CD4-positive, alpha-beta T cell treated with Interferon alpha-2 for 1 hour (primary cell): ENCODE results near the gene PLD4.

ENCODE experiments used
- DNase-seq, 2 donors: peaks; one replicate each; pipeline ENCODE4 v3.0.0-alpha.2; 2020 to 2022

Gene PLD4

DNA sequence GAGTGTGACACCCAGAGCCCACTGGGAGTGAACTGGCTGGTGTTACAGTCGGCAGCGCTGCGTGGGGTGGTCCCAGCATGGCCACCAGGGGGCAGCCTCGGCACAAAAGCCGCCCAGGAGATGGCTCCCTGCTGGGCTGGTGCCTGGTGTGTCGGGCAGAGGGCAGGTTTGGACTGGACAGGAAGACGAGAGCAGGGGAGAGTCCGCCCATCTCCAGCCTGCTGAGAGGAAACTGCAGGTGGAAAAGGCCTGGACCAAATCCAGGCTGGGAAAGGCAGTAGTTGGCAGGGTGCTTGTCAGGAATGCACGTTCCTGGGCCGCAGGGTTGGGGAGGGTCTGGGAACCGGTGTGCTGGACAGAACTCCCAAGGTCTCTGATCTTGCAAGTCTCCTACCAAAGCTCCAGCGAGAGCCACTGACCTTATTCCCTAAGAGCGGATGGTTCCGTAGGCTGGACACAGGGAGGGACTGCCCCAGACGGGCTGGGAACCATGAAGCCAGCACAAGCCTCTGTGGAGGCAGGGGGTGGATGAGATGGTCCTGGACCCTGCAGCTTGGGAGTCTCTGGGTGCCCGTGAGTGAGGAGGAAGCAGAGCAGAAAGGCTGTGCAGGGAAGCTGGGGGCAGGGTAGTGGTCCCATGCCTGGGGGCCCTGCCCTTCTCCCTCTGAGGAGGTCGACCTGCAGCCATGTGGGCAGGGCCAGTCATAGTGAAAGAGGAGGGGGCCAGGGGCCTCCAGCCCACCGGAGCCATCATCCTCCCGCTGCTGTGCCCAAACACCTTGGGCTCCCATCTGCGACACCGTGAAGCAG lies 51.7 kb downstream of the PLD4 start:
- peak; percentile 84 to 88 for DNase-seq

DNA sequence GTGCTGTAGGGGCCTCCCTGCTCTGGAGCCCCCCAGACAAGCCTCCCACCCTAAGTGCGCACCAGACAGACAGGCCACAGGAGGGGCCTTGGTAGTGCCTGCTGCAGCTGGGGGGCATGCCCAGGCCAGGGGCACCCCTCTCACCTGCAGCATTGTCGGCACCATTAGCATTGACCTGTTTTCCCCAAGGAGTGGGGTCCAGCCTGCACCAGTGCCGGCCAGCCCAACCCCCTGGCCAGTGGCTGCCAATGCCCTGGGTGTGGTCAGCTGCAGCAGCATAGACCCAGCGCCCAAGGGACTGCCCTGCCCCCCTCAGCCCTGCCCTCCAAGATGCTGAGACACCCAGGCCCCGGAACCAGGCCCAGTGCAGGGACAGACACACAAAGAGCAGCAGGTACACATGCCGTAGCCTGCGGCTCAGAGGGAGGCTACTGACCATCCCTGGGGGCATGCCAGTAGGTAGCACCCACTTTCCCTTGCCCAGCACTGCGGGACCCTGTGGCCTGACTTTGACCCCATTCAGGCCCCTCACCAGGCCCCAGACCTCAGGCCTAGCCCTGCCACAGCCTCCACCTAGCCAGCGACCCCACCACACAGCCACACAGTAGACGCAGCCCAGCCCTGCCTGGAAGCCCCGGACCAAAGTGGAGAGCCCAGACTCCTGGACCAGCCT lies 52.5 kb downstream of the PLD4 start:
- no peak for DNase-seq

DNA sequence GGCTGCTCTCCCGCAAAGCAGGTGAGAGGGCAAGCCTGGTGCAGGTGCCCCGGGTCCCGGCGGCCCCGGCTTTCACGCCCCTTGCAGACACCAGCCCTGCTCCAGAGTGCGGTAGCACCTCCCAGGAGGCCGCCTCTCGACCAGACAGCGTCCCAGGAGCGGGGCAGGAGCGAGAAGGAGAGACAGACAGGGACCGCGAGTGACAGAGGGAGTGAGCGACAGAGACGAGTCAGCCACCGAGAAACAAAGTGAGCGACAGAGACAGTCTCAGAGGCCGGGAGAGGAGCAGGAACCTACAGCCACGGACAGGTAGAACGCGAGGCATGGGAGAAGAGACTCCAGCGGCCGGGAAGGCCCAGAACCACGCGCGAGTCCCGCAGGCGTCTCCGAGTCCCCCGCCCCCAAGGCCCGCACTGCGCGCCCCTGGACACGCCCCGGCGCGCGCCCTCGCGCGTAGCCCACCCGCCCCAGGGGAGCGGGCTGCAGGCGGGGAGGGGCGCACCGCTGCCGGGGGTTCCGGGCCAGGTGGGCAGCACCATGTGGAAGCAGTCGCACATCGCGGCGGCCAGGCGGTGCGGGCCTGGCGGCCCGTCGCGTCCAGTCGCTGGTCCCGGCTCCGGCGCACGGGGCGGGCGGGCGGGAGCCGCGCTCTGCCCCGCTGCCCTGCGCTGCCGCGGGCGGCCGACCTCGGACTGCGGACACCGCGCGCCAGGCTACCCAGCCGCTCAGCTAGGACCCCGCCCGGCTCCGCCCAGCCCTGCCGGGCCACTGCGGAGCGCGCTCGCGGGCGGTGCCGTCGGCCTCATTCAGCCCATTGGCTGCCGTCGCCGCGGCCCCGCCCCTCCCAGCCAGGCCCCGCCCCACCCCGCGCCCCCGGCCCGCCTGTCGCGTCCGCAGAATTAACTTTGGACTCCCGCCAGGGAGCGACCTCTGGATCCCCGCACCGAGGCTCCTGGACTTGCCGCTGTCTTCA lies 53.3 kb downstream of the PLD4 start, which contains the start of gene AHNAK2:
Gene AHNAK2, minus strand, starts transcription at position 694 of the 973 bp plus-strand sequence. Its CDS starts 137 bp downstream, at position 557.
- peak; percentile 49 to 61 for DNase-seq

DNA sequence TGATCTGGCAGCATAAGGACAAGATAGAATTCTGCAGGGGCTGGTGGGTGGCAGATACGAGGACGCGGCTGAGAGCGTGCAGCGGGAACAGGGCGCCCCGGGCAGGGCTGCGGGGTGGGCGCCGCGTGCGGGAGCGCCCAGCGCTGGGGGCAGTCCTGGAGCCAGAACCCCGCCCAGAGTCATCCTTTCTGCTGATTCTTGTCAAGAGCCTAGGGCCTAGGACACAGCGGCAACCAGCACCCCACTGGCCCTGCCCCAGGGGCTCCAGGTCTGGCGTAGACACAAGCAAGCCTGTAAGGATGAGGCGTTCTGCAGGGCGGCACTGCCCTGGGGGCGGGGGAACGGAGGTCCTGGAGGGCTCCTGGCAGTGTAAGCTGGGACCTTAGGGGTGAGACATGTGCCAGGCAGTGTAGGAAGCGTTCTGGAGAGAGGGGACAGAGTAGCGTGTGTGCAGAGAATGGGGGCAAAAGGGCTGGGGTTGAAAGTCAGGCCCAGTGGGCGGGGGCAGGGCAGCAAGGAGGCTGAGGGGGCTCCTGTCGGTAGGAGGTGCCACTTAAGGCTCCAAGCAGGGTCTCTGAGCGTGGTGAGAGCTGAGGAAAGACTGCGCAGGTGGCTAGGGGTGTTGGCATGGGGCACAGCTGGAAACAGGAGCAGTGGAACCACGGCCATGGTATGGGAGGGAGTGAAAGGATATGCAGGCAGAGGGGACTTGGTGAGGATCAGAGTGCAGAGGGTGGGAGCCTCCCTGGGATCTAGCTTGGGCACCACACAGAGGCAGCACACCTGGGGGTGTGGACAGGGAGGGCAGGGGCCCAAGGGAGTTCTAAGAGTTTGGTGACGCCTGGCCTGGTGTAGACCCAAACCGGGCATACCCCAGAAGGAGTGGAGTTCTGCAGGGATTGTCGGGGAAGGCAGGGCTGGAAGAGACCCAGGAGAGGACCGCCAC lies 54.3 kb downstream of the PLD4 start:
- no peak for DNase-seq

DNA sequence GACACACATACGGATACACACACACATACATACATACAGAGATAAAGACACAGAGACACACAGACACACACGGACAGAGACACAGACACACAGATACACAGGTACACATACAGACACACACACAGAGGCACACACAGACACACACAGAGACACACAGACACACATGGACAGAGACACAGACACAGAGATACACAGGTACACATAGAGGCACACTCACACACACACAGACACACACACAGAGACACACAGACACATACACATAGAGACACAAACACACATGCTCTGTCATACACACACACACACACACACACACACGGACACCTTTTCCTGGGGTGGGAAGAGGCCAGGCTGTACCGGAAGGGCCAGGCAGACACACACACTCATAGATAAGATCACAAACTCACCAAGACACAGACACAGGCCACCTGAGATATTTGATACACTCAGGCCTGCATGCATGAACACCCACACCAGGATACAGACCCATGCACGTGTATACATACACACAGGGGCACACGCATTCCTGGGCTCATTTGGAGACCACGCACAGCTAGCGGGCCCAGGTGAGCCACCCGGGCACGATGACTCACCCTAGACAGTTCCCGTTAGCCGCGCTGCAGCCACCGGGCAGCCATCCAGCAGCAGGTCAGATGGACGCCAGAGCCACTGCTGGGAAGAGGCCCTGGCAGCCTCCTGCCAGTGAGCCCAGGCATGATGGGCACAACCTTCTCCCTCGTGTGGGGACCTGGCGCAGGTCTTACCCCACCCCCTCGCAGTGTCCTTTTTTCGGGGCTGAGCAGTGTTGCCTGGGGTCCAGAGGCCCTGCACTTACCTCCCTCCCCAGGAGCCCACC lies 55.3 kb downstream of the PLD4 start:
- DNase-seq = no peak

DNA sequence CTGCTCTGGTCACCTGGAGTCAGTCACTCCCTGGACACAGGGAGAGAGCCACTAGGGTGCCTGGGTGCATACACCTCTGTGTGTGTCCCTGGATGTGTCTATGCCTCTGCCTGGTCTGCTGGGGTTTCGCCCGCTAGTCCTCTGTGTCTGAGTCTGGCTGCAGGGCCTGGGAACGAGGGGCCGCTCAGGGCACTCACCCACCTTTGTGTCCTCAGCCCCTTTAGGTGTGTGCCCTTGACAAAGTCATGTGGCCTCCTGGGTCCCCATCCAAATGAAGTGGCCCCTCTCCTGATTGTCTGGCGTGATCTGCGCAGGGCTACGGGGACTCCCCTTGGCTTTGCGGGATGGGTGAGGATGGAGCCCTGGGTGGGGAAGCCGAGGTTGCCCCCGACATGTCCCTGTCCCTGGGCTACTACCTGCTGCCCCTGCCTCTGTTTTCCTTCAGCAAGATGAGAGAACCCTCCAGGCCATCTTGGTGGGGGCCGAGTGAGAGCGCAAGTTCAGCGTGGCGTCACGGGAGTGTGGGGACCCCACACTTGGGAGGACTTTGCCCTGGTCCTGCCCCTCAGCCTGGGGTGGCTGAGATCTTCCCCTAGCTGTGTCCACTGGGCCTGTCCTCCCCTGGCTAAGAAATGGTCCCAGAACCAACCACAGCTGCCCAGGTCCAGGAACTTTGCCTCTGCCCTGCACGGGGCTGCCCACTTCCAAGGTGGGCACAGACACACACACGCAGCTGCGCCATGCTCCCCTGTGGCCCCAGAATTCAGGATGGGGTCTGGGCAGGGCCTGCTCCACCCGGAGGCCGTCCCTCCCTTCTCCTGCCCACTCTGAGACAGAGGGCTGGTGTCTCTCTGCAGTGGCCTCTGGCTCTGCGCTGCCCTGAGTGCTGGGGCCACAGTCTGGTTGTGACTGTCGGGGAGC lies 56.2 kb downstream of the PLD4 start:
- no peak for DNase-seq

DNA sequence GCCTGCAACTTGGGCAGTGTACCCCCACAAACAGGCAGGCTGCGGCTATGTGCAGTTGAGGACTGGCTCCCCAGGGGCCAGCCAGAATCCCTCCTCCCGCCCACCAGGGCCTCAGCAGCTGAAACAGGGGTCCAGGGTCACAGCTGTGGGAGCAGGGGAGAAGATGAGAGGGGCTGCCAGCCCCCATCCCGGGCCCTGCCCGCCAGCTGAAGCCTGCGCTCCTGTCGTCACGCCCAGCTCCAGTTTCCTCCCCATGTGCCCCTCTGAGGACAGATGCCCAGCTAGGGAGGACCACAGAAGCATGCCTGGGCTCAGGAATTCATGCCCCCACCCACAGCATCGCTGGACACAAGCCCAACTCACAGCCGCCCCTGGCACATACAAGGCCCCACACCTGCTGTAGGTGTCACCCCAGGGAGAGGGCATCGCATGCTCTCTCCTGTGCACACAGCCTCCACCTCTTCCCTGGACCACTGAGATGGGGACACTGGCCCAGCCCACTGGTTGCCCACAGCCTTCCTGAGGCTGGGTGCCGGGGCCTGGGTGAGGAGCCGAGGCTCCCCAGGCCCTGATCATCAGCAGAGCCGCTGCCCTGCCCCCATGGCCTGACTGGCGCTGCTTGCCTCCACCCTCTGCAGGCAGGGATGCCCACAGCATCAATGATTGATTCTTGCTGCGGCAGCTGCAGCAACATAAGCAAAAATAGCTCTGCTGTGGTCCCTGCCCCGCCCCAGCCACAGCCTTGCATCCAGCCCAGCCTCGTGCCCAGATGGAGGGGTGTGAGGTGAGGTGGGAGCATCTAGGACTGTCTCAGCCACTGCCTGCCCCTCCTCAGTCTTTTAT lies 57.2 kb downstream of the PLD4 start:
- DNase-seq = no peak

DNA sequence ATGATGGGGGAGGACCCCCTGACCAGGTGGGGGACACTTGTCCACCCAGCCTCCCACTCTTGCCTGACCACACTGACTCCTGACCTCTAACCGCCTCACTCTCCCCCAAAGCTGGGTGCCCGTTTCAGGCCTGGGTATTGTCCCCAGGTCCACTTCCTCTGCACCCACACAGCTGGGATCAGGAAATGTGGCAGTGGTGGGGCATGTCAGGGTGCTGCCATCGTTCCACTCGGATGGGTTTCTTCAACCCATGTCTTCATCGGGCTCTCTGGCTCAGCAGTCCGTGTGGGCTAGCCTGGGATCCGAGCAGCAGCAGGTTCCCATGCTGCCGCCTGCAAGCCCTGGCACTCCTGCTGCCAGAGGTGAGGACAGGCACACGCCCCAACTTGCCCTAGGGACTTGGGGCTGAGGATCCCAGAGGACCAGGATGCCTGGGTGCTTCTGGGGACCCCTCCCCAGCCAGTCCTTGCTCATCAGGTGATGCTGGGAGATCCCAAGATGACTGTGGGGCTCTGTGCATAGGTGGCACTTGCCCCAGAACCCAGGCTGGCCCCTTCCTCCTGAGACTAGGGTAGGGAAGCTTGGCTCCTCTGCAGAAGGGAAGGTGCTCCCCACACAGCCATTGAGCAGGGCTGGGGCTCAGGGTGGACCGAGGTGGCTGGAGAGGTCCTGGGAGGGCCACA lies 58.0 kb downstream of the PLD4 start:
- DNase-seq = no peak
